ENCODE measurements around the gene FBXW8. TPM values are rescaled to one million over a fixed set of nuclear protein-coding genes. Genes with fewer than 3 reads are reported as not detected.
"Not testable (repeated sequence)": the region's sequence is repeated elsewhere in the genome, so short reads cannot be mapped to it uniquely, and the experiment has no call there.

Gene FBXW8
- total RNA-seq, 4 donors from 2014 or later = 4.2 to 5.6 (median 4.7) TPM

DNA sequence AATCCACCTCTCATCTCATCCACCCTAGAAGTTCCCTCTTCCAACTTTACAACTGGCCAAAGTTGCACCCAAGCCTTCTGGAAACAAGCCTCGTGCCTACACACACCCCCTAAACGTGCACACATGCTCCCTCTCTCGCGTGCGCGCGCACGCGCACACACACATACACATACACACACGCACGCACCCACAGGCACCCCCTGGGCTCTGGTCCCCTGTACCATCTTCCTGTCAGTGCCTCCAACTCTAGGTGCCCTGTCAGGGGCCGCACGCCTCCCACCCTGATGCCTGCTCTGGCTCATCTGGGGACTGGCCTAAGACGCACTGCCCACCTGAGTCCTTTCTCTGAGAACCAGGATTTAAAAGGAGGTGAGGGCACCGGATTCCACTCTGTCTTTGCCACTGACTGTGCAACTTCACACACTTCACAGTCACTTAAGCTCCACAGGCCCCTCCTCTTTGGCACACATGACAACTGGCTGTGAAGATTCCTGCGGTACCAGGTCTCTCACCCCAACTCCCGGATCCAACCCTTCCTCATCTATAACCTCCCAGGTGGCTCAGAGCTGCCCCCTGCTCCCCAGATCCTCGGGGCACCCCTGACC is 142.9 kb downstream of the FBXW8 start:
- no peaks in the 10 kb centered on the region for H3K9me3 ChIP-seq
- no peaks in the 10 kb centered on the region for H3K27me3 ChIP-seq
- no peaks in the 10 kb centered on the region for H3K4me1 ChIP-seq
- H3K36me3 ChIP-seq = no peaks in the 10 kb centered on the region
- TF ChIP-seq CTCF (IDR thresholded peaks at IDR 0.05 in 4 of 5, conservative IDR thresholded peaks at IDR 0.05 in 1 of 5) (no peak), POLR2A (IDR thresholded peaks at IDR 0.05) (no peak)
- in situ Hi-C loops (cut with MboI; ENCODE audit: low sequenced_read_pairs in 4 of 4) = no loop called here
- ATAC-seq = no peak
- H3K27ac ChIP-seq = no peak overlapping the region
- intact Hi-C loops (cut with DNase I; ENCODE audit: low total_unique reads) = no loop called here
- DNase-seq = no peak
- H3K4me3 ChIP-seq = no peak overlapping the region

- no peaks in the 10 kb centered on the region for H3K36me3 ChIP-seq
- H3K27ac ChIP-seq = no peak overlapping the region
These were observed 143.5 kb downstream of the FBXW8 start for GRCh38 chr12:117054279-117054678.

GRCh38 chr12:117057626-117058025 is 146.9 kb downstream of the FBXW8 start:
- H3K36me3 ChIP-seq; H3K4me1 ChIP-seq; in situ Hi-C loops (cut with MboI; ENCODE audit: low sequenced_read_pairs in 4 of 4); H3K27ac ChIP-seq; intact Hi-C loops (cut with DNase I; ENCODE audit: low total_unique reads); H3K9me3 ChIP-seq; ATAC-seq; H3K4me3 ChIP-seq; DNase-seq; H3K27me3 ChIP-seq: not testable (repeated sequence)

More at GRCh38 chr12:117054279-117054678, 143.5 kb downstream of the FBXW8 start:
- intact Hi-C loops (cut with DNase I; ENCODE audit: low total_unique reads) (no loop called here), in situ Hi-C loops (cut with MboI; ENCODE audit: low sequenced_read_pairs in 4 of 4) (no loop called here)
- no peak for ATAC-seq
- no peaks in the 10 kb centered on the region for H3K4me1 ChIP-seq
- DNase-seq = no peak
- no peaks in the 10 kb centered on the region for H3K9me3 ChIP-seq
- TF ChIP-seq CTCF (IDR thresholded peaks at IDR 0.05 in 4 of 5, conservative IDR thresholded peaks at IDR 0.05 in 1 of 5) (no peak), POLR2A (IDR thresholded peaks at IDR 0.05) (no peak)
- no peak overlapping the region for H3K4me3 ChIP-seq
- H3K27me3 ChIP-seq = no peaks in the 10 kb centered on the region

DNA sequence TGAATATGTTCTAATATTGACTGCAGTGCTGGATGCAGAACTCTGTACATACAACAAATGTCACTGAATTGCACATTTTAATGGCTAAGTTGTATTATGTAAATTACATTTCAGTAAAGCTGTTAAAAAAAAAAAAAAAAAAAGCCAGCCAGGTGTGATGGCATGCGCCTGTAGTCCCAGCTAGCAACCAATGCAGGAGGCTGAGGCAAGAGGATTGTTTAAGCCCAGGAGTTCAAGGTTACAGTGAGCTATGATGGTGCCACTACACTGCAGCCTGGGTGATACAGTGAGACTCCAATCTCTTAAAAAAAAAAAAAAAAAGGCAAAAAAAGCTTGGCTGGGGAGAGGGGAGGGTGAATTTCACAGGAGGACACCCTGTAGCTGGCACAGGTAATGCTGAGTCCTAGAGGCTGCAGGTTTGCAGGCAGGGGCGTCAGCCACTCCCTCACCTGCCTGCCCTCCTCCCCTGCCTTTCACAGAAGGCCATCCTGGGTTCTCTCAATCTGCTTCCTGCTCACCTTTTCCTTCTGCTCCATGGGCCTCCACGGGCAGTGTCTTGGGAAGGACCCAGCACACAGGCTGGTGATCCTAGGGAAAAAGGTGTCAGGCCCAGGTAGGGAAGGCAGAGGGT is 147.8 kb downstream of the FBXW8 start:
- Histone ChIP-seq H3K4me1 (no peaks in the 10 kb centered on the region), H3K36me3 (no peaks in the 10 kb centered on the region), H3K4me3 (no peak overlapping the region), H3K27ac (no peak overlapping the region), H3K9me3 (no peaks in the 10 kb centered on the region), H3K27me3 (no peaks in the 10 kb centered on the region)
- in situ Hi-C loops (cut with MboI; ENCODE audit: low sequenced_read_pairs in 4 of 4) = no loop called here
- no peak for DNase-seq
- TF ChIP-seq POLR2A (IDR thresholded peaks at IDR 0.05) = no peak
- intact Hi-C loops (cut with DNase I; ENCODE audit: low total_unique reads) = no loop called here
- no peak for ATAC-seq

DNA sequence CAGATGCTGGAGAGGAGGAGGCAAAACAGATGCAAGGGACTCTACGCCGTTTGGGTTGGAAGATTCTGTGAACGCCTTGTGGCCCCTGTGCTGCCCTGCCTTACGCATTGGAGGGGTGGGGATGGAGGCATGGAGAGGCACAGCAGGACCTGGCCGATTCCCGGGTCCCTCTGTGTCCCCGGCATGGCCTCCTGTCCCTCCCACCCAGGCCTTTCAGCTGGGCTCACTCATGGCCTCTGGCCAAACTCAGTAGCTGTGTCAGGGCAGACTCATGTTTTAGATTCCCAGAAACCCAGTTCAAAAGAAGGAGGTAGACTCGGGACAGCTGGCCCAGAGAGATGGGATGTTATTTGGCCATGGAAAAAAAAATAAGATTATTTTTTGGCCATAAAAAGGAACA is 148.4 kb downstream of the FBXW8 start:
- H3K27me3 ChIP-seq = no peaks in the 10 kb centered on the region
- H3K27ac ChIP-seq = no peak overlapping the region
- no peak overlapping the region for H3K4me3 ChIP-seq
- in situ Hi-C loops (cut with MboI; ENCODE audit: low sequenced_read_pairs in 4 of 4) = no loop called here
- DNase-seq (no peak), ATAC-seq (no peak)
- no peaks in the 10 kb centered on the region for H3K9me3 ChIP-seq
- no peaks in the 10 kb centered on the region for H3K36me3 ChIP-seq
- no peaks in the 10 kb centered on the region for H3K4me1 ChIP-seq
- TF ChIP-seq CTCF (IDR thresholded peaks at IDR 0.05 in 4 of 5, conservative IDR thresholded peaks at IDR 0.05 in 1 of 5) = no peak
- no peak for TF ChIP-seq POLR2A (IDR thresholded peaks at IDR 0.05)
- intact Hi-C loops (cut with DNase I; ENCODE audit: low total_unique reads) = no loop called here
